NCI-H2227 (cell line): Measurements from ENCODE around the gene FRMD1.

Experiments
- DNase-seq: peaks from one replicate; lab custom pipeline; 2025; ENCODE audit not compliant: unreplicated experiment; lab: John Stamatoyannopoulos, UW

FRMD1 gene

GRCh38 chr6:168011291-168011690 lies 67.7 kb downstream of the FRMD1 start:
- no peak for DNase-seq

- no peak for DNase-seq
Measured at GRCh38 chr6:168009331-168009730, 69.7 kb downstream of the FRMD1 start.

- DNase-seq = no peak
Measured at GRCh38 chr6:168007592-168008338, 71.2 kb downstream of the FRMD1 start.

GRCh38 chr6:168005796-168006195 lies 73.2 kb downstream of the FRMD1 start:
- no peak for DNase-seq

- DNase-seq = no peak
Measured at GRCh38 chr6:168004945-168005344, 74.1 kb downstream of the FRMD1 start.

GRCh38 chr6:168004023-168004422 lies 75.0 kb downstream of the FRMD1 start:
- no peak for DNase-seq
